22Rv1 (cell line): ENCODE data around the gene FILIP1L.

ENCODE experiments used
- ZFX ChIP-seq: fragments of 450-650 bp; IDR thresholded peaks from 2 replicates; pipeline ENCODE4 v1.6.1; 2017; ENCODE audit warnings: antibody characterized with exemption, borderline replicate concordance
- TF ChIP-seq, protein P1 (sequence below): fragments of 450-650 bp; IDR thresholded peaks from 2 replicates; pipeline ENCODE4 v1.5.1; 2017; ENCODE audit warnings: mild to moderate bottlenecking

DNA sequence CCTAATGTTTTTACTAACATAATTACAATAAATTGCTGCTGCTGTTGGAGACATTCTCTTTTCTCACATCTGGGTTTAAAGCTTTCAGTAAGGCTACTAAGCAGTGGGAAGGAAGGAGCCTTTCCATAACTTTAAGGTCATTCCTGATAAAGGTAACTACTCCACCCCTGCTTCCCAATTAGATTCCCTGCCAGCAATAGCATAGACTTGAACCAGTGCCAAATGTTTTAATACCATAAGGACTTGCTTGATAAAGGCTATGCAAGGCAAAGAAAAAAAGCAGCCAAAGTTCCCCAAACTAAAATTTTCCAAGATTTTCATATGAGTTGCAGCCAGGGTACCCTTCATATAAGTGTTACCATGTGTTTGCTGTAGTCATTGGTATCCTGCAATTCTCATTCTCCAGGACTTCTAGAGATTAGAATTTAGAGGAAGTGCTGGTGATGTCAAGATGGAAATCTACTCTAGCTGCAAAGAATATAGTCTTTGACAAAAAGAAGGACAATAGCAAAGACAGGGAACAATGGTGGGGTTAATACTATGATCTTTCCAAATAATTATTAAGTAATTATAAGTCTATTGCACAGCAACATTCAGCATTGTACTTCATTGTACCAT is 106.1 kb downstream of the FILIP1L start:
- TF ChIP-seq, protein P1, sequence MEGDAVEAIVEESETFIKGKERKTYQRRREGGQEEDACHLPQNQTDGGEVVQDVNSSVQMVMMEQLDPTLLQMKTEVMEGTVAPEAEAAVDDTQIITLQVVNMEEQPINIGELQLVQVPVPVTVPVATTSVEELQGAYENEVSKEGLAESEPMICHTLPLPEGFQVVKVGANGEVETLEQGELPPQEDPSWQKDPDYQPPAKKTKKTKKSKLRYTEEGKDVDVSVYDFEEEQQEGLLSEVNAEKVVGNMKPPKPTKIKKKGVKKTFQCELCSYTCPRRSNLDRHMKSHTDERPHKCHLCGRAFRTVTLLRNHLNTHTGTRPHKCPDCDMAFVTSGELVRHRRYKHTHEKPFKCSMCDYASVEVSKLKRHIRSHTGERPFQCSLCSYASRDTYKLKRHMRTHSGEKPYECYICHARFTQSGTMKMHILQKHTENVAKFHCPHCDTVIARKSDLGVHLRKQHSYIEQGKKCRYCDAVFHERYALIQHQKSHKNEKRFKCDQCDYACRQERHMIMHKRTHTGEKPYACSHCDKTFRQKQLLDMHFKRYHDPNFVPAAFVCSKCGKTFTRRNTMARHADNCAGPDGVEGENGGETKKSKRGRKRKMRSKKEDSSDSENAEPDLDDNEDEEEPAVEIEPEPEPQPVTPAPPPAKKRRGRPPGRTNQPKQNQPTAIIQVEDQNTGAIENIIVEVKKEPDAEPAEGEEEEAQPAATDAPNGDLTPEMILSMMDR: no peak
- TF ChIP-seq ZFX: no peak
